Measurements from ENCODE around the gene IL1A. TPM values are rescaled to one million over a fixed set of nuclear protein-coding genes. Genes with fewer than 3 reads are reported as not detected.

Gene IL1A
- total and polyA plus RNA-seq, 2 donors: 1.3 to 1.9 TPM

DNA sequence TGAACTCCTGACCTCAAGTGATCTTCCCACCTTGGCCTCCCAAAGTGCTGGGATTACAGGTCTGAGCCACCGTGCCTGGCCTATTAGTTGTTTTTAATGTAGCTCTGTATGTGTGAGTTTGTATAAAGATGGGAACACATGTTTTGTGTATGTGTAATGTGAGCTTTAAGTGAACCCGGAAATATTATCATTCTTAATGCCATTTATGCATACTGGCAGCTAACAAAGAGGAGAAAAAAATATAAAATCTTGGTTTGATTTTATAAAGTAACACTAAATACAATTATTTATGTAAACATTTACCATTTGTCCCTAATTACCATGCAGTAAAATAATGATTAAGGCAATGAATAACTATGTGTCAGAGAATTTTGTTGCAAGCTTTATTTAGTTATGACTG is 10.7 kb downstream of the IL1A start:
- no peak overlapping the region for H3K27ac ChIP-seq (ENCODE audit: low read depth)
- no peak overlapping the region for H3K4me3 ChIP-seq (ENCODE audit: low read depth, low read length)
- 66% methylated on average over 2 of the region's 2 CpGs for WGBS

DNA sequence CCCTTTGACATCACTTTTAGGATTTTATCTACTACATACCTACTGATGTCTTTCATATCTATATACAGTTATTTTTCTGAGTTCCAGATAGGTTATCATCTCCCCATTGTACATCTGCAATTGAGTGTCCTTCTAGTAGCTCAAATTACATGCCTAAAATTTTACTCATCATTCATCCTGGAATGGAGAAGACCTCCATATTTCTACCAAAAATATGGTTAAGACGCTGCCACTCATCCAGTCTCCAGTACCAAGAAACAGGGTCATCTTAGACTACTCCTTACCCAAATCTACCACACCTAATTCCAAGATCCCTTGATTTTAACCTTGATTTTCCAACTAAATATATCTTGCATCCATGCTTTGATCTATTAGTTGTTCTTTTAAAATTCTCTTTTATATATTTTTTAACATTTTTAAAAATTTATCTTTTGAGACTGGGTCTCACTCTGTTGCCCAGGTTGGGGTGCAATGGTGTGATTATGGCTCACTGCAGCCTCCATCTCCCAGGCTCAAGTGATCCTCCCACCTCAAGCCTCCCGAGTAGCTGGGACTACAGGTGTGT is 11.3 kb downstream of the IL1A start:
- no peak for DNase-seq (ENCODE audit: extremely low spot score)
- Histone ChIP-seq H3K4me1 (ENCODE audit: insufficient read depth) (no peaks in the 10 kb centered on the region), H3K4me3 (ENCODE audit: low read depth, low read length) (no peak overlapping the region), H3K36me3 (ENCODE audit: insufficient read depth) (no peaks in the 10 kb centered on the region), H3K27ac (ENCODE audit: low read depth) (no peak overlapping the region)
- WGBS: 56% methylated on average over 2 of the region's 2 CpGs

More for the DNA sequence above, 10.7 kb downstream of the IL1A start:
- DNase-seq (ENCODE audit: extremely low spot score): no peak
- Histone ChIP-seq H3K4me1 (ENCODE audit: insufficient read depth) (no peaks in the 10 kb centered on the region), H3K36me3 (ENCODE audit: insufficient read depth) (no peaks in the 10 kb centered on the region)

DNA sequence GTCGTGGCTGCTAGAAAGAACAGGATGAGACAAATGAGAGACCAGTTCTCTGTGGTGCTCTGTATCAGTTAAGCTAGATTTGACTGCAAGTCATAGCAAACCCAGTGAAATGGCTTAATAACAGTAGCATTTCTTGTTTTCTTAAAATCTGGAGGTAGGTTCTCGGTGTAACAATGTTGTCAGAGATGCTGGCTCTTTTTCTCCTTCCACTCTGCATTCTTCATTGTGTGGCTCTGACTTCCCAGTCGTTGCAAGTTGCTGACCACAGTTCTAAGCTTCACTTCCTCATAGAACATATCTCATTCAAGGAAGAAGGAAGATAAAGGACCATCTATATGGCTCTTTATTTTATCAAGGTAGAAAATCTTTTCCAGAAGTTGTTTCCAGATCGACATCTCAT is 12.0 kb downstream of the IL1A start:
- 70% methylated on average over 4 of the region's 4 CpGs for WGBS
- Histone ChIP-seq H3K36me3 (ENCODE audit: insufficient read depth) (no peaks in the 10 kb centered on the region), H3K4me1 (ENCODE audit: insufficient read depth) (no peaks in the 10 kb centered on the region), H3K27ac (ENCODE audit: low read depth) (no peak overlapping the region), H3K4me3 (ENCODE audit: low read depth, low read length) (no peak overlapping the region)
- no peak for DNase-seq (ENCODE audit: extremely low spot score)

DNA sequence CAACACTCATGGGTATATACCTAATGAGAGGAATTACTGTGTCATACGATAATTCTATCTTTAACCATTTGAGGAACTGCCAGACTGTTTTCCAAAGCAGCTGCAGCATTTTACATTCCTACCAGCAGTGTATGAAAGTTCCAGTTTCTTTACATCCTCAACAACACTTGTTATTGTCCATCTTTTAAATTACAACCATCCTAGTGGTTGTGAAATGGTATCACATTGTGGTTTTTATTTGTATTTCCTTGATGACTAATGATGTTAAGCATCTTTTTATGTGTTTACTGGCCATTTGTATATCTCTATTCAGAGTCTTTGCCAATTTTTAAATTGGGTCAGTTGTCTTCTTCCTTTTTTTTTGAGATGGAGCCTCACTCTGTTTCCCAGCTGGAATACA is 15.9 kb downstream of the IL1A start:
- 56% methylated on average over 1 of the region's 1 CpG for WGBS
- Histone ChIP-seq H3K4me1 (ENCODE audit: insufficient read depth) (no peaks in the 10 kb centered on the region), H3K27ac (ENCODE audit: low read depth) (no peak overlapping the region), H3K4me3 (ENCODE audit: low read depth, low read length) (no peak overlapping the region), H3K36me3 (ENCODE audit: insufficient read depth) (no peaks in the 10 kb centered on the region)
- no peak for DNase-seq (ENCODE audit: extremely low spot score)

DNA sequence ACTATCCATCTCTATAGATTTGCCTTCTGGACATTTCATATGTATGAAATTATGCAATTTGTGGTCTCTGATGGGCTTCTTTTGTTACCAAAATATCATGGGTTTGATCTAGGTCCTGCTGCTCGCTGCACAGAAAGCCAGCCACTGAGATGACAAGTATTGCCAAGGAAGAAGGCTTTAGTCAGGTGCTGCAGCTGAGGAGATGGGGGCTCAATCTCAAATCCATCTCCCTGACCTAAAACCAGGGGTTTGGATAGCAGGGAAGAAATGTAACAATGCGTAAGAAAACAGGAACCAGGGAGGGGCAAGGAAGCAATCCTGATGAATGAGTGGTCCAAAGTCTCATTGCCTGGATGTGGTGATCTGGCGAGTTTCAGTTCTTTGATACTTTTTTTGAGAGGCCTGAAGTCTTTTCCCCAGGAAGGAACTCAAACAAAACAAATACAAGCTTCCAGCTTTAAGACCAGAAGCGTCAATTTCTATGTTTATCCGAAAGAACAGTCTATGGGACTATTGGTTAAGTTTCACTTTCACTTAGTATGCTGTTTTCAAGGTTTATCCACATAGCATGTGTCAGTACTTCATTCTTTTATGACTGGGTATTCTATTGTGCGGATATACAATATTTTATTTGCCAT is 16.5 kb downstream of the IL1A start:
- Histone ChIP-seq H3K27ac (ENCODE audit: low read depth) (no peak overlapping the region), H3K4me3 (ENCODE audit: low read depth, low read length) (no peak overlapping the region), H3K36me3 (ENCODE audit: insufficient read depth) (no peaks in the 10 kb centered on the region), H3K4me1 (ENCODE audit: insufficient read depth) (no peaks in the 10 kb centered on the region)
- WGBS: 75% methylated on average over 6 of the region's 6 CpGs
- no peak for DNase-seq (ENCODE audit: extremely low spot score)

DNA sequence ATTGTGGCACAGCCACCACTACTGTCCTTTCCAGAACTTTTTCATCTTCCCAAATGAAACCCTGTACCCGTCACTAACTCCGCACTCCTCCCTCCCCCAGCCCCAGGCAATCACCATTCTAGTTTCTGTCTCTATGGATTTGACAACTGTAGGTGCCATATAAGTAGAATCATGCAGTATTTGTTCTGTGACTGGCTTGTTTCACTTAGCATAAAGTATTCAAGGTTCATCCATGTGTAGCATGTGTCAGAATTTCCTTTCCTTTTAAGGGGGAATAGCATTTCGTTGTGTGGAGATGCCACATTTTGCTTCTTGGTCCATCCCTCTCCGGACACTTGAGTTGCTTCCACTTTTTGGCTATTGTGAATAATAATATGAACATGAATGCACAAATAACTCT is 19.0 kb downstream of the IL1A start:
- DNase-seq (ENCODE audit: extremely low spot score): no peak
- Histone ChIP-seq H3K4me3 (ENCODE audit: low read depth, low read length) (no peak overlapping the region), H3K36me3 (ENCODE audit: insufficient read depth) (no peaks in the 10 kb centered on the region), H3K27ac (ENCODE audit: low read depth) (no peak overlapping the region), H3K4me1 (ENCODE audit: insufficient read depth) (no peaks in the 10 kb centered on the region)
- WGBS: 53% methylated on average over 4 of the region's 4 CpGs

DNA sequence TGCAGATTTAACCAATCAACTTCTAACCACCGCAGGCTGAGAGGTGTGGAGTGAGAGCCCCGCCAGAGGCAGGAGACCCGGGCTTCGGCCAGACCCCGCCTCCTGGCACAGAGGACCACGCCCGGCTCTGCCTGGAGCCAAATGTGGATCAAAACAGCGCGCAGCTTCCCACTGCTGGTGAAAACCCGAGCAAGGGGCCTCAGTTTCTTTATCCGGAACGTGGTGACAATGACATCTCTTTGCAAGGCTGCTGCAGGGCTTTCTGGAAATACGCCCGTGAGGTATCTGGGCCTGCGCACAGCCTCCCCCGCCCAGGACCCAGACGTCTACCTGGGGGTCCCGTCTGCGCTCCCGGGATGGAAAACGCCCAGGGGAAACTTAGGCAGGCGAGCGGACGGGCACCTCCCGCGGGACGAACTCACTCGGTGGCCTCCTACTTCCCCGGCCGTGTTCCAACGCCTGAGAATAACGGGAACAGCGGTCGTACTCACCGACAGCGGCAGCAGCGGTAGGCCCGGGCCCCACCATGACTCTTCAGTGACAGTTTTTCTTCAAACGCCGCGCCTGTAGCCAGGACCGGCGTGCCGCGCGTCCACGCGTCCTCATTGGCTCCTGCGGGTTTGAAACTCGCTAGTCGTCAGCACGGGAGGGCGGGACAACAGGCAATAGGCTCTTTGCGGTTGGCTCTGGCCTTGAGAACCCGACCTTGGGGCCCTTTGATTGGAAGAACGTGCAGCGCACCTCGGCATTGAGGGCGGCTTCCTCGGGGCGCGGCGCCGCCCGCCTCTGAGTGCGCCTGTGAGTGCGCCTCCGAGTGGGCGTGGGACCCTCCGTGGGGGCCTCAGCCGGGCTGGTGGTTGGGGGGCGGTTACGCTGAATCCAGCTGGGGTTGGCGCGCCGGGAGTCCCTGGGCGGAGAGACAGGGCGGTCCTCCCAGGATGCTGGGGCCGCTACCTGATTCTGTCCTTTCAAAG is 19.9 kb downstream of the IL1A start, which contains the start of gene CKAP2L:
Gene CKAP2L (minus strand): TSS at position 539 of the 974 bp plus-strand sequence. CDS start 11 bp downstream, at position 528.
- H3K27ac ChIP-seq (ENCODE audit: low read depth): no peak within 1 kb of the TSS
- H3K36me3 ChIP-seq (ENCODE audit: insufficient read depth): no peaks in the 10 kb centered on the region
- no peaks in the 10 kb centered on the region for H3K4me1 ChIP-seq (ENCODE audit: insufficient read depth)
- peak within 1 kb of the TSS; percentile 63 for H3K4me3 ChIP-seq (ENCODE audit: low read depth, low read length)
- DNase-seq (ENCODE audit: extremely low spot score): peak; percentile 97
- WGBS: under 1% methylated on average over 79 of the region's 79 CpGs

DNA sequence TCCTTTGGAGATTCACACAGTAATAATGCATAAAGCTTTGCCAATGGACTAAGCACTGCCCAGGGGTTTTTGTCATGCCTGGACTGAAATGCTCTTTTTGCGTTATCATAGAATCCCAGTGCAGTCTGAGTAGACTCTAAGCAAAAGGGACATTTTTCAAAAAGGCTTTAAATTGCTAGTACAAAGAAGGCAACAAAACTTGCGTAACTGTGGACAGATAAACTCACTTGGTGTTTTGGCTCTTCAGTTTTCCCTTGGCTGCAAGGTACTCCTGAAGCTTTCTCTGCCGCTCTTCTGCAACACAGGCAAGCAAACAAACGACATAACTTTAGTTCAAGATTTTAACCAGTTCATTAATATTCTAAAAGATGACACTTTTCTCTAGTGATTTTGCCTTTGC is 22.0 kb downstream of the IL1A start:
- H3K27ac ChIP-seq (ENCODE audit: low read depth): no peak overlapping the region
- no peak for DNase-seq (ENCODE audit: extremely low spot score)
- 90% methylated on average over 4 of the region's 4 CpGs for WGBS
- no peak overlapping the region for H3K4me3 ChIP-seq (ENCODE audit: low read depth, low read length)
- no peaks in the 10 kb centered on the region for H3K4me1 ChIP-seq (ENCODE audit: insufficient read depth)
- no peaks in the 10 kb centered on the region for H3K36me3 ChIP-seq (ENCODE audit: insufficient read depth)

DNA sequence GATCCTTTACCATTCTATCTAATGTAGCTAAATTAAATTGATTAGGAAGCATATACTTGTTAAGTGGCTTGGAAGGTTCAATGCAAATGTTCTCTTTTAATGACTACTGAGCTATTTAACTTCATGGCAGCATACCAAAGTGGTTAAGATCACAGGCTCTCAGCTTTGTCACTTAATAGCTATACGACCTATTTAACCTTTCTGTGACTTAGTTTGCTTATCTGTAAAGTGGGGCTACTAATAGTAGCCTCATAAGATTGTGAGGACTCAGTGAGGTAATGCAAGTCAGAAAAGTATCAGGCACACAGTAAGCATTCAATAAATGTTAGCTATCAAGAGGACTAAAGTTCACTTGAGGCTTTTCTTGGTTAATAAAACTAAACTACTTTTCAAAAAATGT is 24.1 kb downstream of the IL1A start:
- WGBS: 89% methylated on average over 1 of the region's 1 CpG
- H3K36me3 ChIP-seq (ENCODE audit: insufficient read depth): no peaks in the 10 kb centered on the region

DNA sequence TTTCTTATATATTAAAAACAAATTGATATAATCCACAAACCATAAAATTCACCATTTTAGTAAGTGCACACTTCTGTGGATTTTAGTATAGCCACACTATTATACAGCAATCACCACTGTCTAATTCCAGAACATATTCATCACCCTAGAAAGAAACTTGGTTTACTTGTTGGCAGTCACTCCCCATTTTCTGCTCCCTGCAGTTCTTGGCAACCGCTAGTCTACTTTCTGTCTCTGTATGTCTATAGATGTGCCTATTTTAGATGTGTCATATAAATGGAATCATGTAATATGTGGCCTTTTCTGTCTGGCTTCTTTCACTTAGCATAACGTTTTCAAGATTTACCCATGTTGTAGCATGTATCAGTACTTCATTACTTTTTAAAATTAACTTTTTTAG is 25.6 kb downstream of the IL1A start:
- 48% methylated on average over 2 of the region's 2 CpGs for WGBS
- Histone ChIP-seq H3K4me1 (ENCODE audit: insufficient read depth) (no peaks in the 10 kb centered on the region), H3K4me3 (ENCODE audit: low read depth, low read length) (no peak overlapping the region), H3K27ac (ENCODE audit: low read depth) (no peak overlapping the region), H3K36me3 (ENCODE audit: insufficient read depth) (no peaks in the 10 kb centered on the region)
- no peak for DNase-seq (ENCODE audit: extremely low spot score)

More for the DNA sequence above, 24.1 kb downstream of the IL1A start:
- Histone ChIP-seq H3K4me1 (ENCODE audit: insufficient read depth) (no peaks in the 10 kb centered on the region), H3K27ac (ENCODE audit: low read depth) (no peak overlapping the region), H3K4me3 (ENCODE audit: low read depth, low read length) (no peak overlapping the region)
- no peak for DNase-seq (ENCODE audit: extremely low spot score)

DNA sequence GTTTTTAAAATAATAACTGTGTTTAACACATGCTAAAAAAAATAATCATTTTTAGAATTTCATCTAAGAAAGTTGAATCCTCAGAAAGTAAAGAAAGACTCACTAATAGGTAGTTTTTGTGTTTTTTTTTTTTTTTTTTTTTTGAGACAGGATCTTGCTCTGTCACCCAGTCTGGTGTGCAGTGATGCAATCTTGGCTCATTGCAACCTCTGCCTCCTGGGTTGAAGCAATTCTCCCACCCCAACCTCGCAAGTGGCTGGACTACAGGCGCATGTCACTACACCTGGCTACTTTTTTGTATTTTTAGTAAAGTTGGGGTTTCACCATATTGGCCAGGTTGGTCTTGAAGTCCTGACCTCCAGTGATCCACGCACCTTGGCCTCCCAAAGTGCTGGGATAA is 27.0 kb downstream of the IL1A start:
- H3K27ac ChIP-seq (ENCODE audit: low read depth): no peak overlapping the region
- no peak overlapping the region for H3K4me3 ChIP-seq (ENCODE audit: low read depth, low read length)
- no peak for DNase-seq (ENCODE audit: extremely low spot score)
- H3K4me1 ChIP-seq (ENCODE audit: insufficient read depth): no peaks in the 10 kb centered on the region
- no peaks in the 10 kb centered on the region for H3K36me3 ChIP-seq (ENCODE audit: insufficient read depth)
- WGBS: 98% methylated on average over 3 of the region's 3 CpGs

DNA sequence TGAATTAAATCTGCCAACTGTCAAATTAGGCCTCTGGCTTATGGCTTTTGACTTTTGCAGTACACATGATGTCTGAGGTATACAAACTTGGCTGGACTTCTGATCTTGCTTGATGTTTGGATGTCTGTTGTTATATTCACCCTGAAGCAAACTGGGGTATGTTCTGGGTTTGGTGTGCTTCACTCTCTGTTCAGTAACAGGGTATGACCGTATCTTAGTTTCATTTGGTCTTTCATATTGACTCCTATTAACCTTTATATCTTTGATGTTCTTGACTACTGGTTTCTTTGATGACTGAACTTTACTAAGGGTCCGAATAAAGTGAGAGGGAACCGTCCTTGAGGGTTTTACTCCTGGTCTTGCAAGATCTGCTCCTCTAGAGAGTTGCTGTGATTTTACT is 28.1 kb downstream of the IL1A start:
- DNase-seq (ENCODE audit: extremely low spot score): no peak
- Histone ChIP-seq H3K4me1 (ENCODE audit: insufficient read depth) (no peaks in the 10 kb centered on the region), H3K27ac (ENCODE audit: low read depth) (peak overlapping the region; percentile 28), H3K4me3 (ENCODE audit: low read depth, low read length) (no peak overlapping the region), H3K36me3 (ENCODE audit: insufficient read depth) (no peaks in the 10 kb centered on the region)
- WGBS: 92% methylated on average over 3 of the region's 3 CpGs

DNA sequence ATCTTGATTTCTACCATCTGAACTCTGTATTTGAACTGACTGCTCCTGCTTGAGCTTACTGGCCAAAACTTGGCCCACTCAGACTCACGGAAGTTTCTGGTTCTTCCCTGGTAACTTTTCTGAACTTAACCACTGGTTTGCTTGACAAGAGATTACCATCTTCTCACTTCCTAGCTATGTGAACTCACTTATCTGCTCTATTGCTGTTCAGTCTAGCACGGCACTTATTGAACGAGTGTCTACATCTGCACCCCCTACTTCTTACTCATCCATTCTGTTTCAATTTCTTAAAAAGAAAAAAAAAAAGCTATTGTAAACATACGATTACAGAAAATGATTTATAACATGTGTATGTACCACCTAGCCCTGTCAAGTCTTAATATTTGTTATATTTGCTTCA is 28.8 kb downstream of the IL1A start:
- no peak for DNase-seq (ENCODE audit: extremely low spot score)
- H3K4me1 ChIP-seq (ENCODE audit: insufficient read depth): no peaks in the 10 kb centered on the region
- no peak overlapping the region for H3K27ac ChIP-seq (ENCODE audit: low read depth)
- no peaks in the 10 kb centered on the region for H3K36me3 ChIP-seq (ENCODE audit: insufficient read depth)
- no peak overlapping the region for H3K4me3 ChIP-seq (ENCODE audit: low read depth, low read length)
- 82% methylated on average over 4 of the region's 4 CpGs for WGBS

DNA sequence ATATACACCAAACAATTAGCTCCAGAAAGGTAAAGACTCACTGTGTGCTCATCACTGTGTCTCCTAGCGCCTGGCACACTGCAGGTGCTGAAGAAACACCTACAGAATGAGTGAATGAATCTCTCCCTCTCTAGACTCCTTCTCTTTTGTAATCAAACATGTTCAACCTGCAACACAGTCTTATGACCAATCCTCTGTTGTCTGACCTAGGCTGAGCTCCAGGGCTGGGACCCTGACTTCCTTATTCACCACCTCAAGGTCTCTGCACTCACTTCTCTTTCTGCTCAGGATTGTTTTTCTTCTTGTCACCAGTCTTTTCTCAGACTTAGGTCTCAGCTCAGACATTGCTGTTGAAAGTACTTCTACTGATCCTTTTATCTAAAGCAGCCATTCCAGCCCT is 29.7 kb downstream of the IL1A start:
- H3K4me3 ChIP-seq (ENCODE audit: low read depth, low read length): no peak overlapping the region
- DNase-seq (ENCODE audit: extremely low spot score): no peak
- H3K4me1 ChIP-seq (ENCODE audit: insufficient read depth): no peaks in the 10 kb centered on the region
- WGBS: 97% methylated on average over 1 of the region's 1 CpG
- no peak overlapping the region for H3K27ac ChIP-seq (ENCODE audit: low read depth)
- no peaks in the 10 kb centered on the region for H3K36me3 ChIP-seq (ENCODE audit: insufficient read depth)

Measured in urinary bladder (tissue), 4 donors.